ENCODE measurements around the gene MRPL40. TPM values are rescaled to one million over a fixed set of nuclear protein-coding genes. Genes with fewer than 3 reads are reported as not detected.

The MRPL40 gene
- total RNA-seq, 4 donors from 2014 or later: 5.0 to 20.4 (median 12.3) TPM

DNA sequence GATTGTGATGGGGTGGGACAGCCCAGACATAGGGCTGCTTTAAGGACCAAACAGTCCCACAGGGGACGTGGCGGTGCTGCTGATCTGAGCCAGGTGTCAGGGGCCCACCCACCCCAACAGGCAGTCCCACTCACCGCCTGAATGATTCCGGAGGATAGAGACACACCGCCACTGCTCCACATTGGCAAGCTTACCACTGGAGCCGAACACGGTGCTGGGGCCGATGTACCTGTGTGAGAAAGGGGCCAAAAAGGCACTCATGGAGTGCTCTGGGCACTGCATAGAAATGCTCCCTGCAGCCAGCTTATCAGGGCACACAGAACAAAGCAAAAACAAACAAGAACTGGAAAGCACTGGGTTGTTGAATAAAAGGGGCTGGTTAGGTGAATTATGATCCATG, 26.7 kb upstream of the MRPL40 start:
- H3K9me3 ChIP-seq: no peaks in the 10 kb centered on the region
- H3K4me1 ChIP-seq: no peaks in the 10 kb centered on the region
- H3K27me3 ChIP-seq: no peaks in the 10 kb centered on the region
- intact Hi-C loops (cut with DNase I; ENCODE audit: low total_unique reads): no loop called here
- TF ChIP-seq POLR2A (IDR thresholded peaks at IDR 0.05) (no peak), CTCF (IDR thresholded peaks at IDR 0.05) (no peak)
- H3K27ac ChIP-seq: no peak overlapping the region
- H3K4me3 ChIP-seq: no peak overlapping the region
- DNase-seq: no peak
- H3K36me3 ChIP-seq: no peaks in the 10 kb centered on the region

DNA sequence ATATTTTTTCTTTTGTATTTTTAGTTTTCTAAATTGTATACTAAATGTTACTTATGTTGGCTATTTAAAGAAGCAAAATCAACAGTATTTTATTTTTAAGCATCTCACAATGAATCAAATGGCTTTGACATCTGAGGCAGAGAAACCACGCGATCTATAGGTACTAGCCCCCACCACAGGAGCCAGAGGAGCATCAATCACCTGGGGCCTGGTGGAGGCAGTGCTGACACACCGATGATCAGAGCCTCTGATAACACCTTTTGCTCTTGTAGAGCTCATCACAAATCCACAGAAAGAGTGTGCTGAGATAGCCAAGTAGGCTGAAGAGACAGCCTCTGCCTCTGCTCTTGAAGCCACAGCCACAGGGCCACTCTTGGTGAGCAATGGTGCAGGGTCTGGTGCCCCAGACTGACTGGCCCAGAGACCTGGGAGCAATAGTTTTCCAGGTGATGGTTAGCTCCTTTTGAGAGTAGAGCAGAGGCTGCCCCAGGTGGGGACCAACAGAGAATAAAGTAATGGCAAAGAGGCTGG, 26.0 kb upstream of the MRPL40 start:
- H3K9me3 ChIP-seq: no peaks in the 10 kb centered on the region
- no peaks in the 10 kb centered on the region for H3K4me1 ChIP-seq
- H3K27me3 ChIP-seq: no peaks in the 10 kb centered on the region
- TF ChIP-seq POLR2A (IDR thresholded peaks at IDR 0.05) (no peak), CTCF (IDR thresholded peaks at IDR 0.05) (no peak)
- intact Hi-C loops (cut with DNase I; ENCODE audit: low total_unique reads): no loop called here
- H3K4me3 ChIP-seq: no peak overlapping the region
- no peak overlapping the region for H3K27ac ChIP-seq
- DNase-seq: no peak
- H3K36me3 ChIP-seq: no peaks in the 10 kb centered on the region

GRCh38 chr22:19406846-19407245, 25.5 kb upstream of the MRPL40 start:
- DNase-seq: no peak
- H3K27ac ChIP-seq: no peak overlapping the region
- intact Hi-C loops (cut with DNase I; ENCODE audit: low total_unique reads): no loop called here
- H3K27me3 ChIP-seq: no peaks in the 10 kb centered on the region
- TF ChIP-seq CTCF (IDR thresholded peaks at IDR 0.05) (no peak), POLR2A (IDR thresholded peaks at IDR 0.05) (no peak)
- no peaks in the 10 kb centered on the region for H3K36me3 ChIP-seq
- no peaks in the 10 kb centered on the region for H3K9me3 ChIP-seq
- no peak overlapping the region for H3K4me3 ChIP-seq
- H3K4me1 ChIP-seq: no peaks in the 10 kb centered on the region

DNA sequence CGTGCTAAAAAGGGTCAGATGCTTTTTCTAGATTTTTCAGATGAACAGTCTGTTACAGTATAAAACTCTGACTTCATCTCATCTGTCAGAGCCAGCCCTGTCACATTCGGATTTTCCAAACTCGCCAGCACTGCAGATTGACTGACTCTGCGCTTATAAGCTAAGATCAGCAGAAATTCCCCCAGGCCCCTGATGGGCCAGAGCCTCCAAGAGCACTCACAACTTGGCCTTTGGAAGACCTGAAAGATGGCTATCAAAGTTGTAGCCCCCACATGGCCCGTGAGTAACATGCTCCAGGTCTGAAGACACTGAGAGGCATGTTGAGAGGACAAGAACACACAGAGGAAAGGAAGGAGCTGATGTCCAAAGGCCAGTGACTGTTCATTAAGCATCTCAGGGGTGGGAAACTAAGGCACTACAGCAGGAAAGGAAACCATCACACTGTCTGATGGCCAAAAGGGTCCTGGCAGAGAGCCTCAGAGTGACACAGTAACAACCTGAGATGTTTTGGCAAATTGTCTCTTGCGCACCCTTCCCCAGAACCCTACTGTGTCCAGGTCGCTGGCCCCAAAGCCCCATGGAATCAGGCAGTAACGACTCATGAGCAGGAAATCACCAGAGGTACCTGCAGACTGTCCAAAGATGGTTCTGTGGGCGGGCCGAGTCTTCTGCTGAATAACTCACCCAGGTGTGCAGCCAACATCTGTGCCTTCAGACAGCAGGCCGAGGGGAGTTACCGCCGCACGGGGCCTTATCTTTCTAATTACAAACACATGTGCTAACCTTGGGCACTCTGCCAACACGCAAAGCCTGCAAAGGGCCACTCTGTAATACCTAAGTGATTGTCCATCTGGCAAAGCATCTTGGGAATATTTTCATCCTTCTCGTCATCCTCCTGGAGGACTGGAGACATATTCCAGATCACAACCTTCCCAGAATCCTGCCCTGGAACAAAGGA, 24.4 kb upstream of the MRPL40 start:
- Histone ChIP-seq H3K27me3 (no peaks in the 10 kb centered on the region), H3K9me3 (no peaks in the 10 kb centered on the region), H3K27ac (no peak overlapping the region), H3K4me3 (no peak overlapping the region), H3K36me3 (no peaks in the 10 kb centered on the region), H3K4me1 (no peaks in the 10 kb centered on the region)
- no peak for TF ChIP-seq CTCF (IDR thresholded peaks at IDR 0.05)
- no peak for TF ChIP-seq POLR2A (IDR thresholded peaks at IDR 0.05)
- intact Hi-C loops (cut with DNase I; ENCODE audit: low total_unique reads): no loop called here
- peak in 1 of 2 donors; percentile 26 for DNase-seq

All from uterus (tissue), 4 donors.